HepG2 (cell line): ENCODE measurements around the gene ITM2B. TPM values are rescaled to one million over a fixed set of nuclear protein-coding genes. Genes with fewer than 3 reads are reported as not detected.

Source experiments
- ATAC-seq: fragments of 200-7000 bp; cut with Tn5 transposase; 3 replicates; pipeline ENCODE4 v1.9.1; 2020; ENCODE audit warnings: mild to moderate bottlenecking, moderate library complexity
- BruUV-seq: library from RNA; stranded (reverse); fragments of 400-500 nt; replicated peaks from 2 replicates; lab custom pipeline; 2021; lab: Mats Ljungman, UMichigan
- CTCF ChIA-PET: fragments of 300-600 bp; formaldehyde crosslinking; extraction: SDS; loops from one replicate; lab custom pipeline; 2021; ENCODE audit warnings: low total read pairs, inconsistent platforms, low intra/inter-chr PET ratio; lab: Yijun Ruan, JAX
- POLR2A ChIA-PET: fragments of 350-600 bp; sonication (Branson Sonifier 250); formaldehyde crosslinking; loops from one replicate; lab custom pipeline; 2020; ENCODE audit warnings: antibody characterized with exemption, inconsistent platforms; lab: Yijun Ruan, JAX
- DNase-seq: peaks from one replicate; pipeline ENCODE4 v3.0.0-alpha.2; 2015; ENCODE audit warnings: low spot score
- FAIRE-seq: peaks from 3 replicates; lab custom pipeline; 2011; peaks lifted over from hg19 to GRCh38; lab: Jason Lieb, UNC
- H2AFZ ChIP-seq: one replicate; pipeline ENCODE4 v1.6.1; 2011; ENCODE audit warnings: low read length, inconsistent platforms
- H3K27ac ChIP-seq: fragments of 300-600 bp; 3 replicates; pipeline ENCODE4 v1.8.0; 2011; ENCODE audit warnings: mixed run types, mild to moderate bottlenecking, mixed read lengths, low read length, inconsistent platforms; ENCODE audit not compliant: insufficient read depth; ENCODE audit errors: extremely low read length
- H3K27me3 ChIP-seq, 2 experiments: fragments of 200-600 bp in 1 of 2; 2 replicates in 1 of 2; 3 replicates in 1 of 2; pipeline versions ENCODE4 v1.6.0 to v1.8.0; 2011; ENCODE audit warnings: low read length in 2 of 2, mild to moderate bottlenecking in 2 of 2, moderate library complexity in 2 of 2, inconsistent platforms in 1 of 2; ENCODE audit not compliant: insufficient read depth in 2 of 2, control insufficient read depth in 1 of 2
- H3K36me3 ChIP-seq, 2 experiments: fragments of 200-600 bp in 1 of 2; replicated peaks in 1 of 2; 2 replicates in 1 of 2; 3 replicates in 1 of 2; pipeline versions ENCODE4 v1.5.1 to v1.8.0; 2011; ENCODE audit warnings: low read length in 2 of 2, inconsistent platforms in 1 of 2; ENCODE audit not compliant: insufficient read depth in 2 of 2, control insufficient read depth in 1 of 2
- H3K4me1 ChIP-seq: 2 replicates; pipeline ENCODE4 v1.5.1; 2012; ENCODE audit warnings: low read length, inconsistent platforms; ENCODE audit not compliant: insufficient read depth
- H3K4me2 ChIP-seq: 2 replicates; pipeline ENCODE4 v1.6.0; 2011; ENCODE audit warnings: low read depth, low read length, inconsistent platforms
- H3K4me3 ChIP-seq, 3 experiments: fragments of 200-600 bp in 1 of 3; sonication (generic), shearing (Covaris generic) in 1 of 3; replicated peaks in 1 of 3; 2 replicates each; pipeline ENCODE4 v1.5.1; 2011 to 2016; ENCODE audit warnings: low read length in 3 of 3, inconsistent platforms in 2 of 3, low read depth in 2 of 3, mild to moderate bottlenecking in 2 of 3, control low read depth in 1 of 3, mixed read lengths in 1 of 3; ENCODE audit not compliant: insufficient read depth in 1 of 3
- H3K79me2 ChIP-seq: one replicate; pipeline ENCODE4 v1.6.1; 2011; ENCODE audit warnings: low read length, inconsistent platforms; ENCODE audit not compliant: insufficient read depth
- H3K9ac ChIP-seq: 2 replicates; pipeline ENCODE4 v1.6.0; 2011; ENCODE audit warnings: mild to moderate bottlenecking, low read depth, low read length, inconsistent platforms; ENCODE audit not compliant: insufficient read depth
- H3K9me3 ChIP-seq: 2 replicates; pipeline ENCODE4 v1.5.1; 2012; ENCODE audit warnings: mild to moderate bottlenecking, low read length
- H4K20me1 ChIP-seq: 2 replicates; pipeline ENCODE4 v1.6.0; 2011; ENCODE audit warnings: inconsistent platforms, mild to moderate bottlenecking, low read length, moderate library complexity; ENCODE audit not compliant: insufficient read depth
- FOXM1 ChIP-seq: sonication (generic); formaldehyde crosslinking; IDR thresholded peaks from 2 replicates; pipeline ENCODE4 v1.5.0; 2020; ENCODE audit warnings: missing genetic modification reagents
- GRHL1 ChIP-seq: sonication (generic); formaldehyde crosslinking; conservative IDR thresholded peaks from 2 replicates; pipeline ENCODE4 v1.8.0; 2022; ENCODE audit warnings: missing genetic modification reagents
- HDAC6 ChIP-seq: fragments of 200-600 bp; sonication (generic); IDR thresholded peaks from 2 replicates; pipeline ENCODE4 v1.7.0; 2017; ENCODE audit warnings: mild to moderate bottlenecking, antibody characterized with exemption, low read length, low read depth
- HMGXB3 ChIP-seq: sonication (generic); formaldehyde crosslinking; IDR thresholded peaks from 2 replicates; pipeline ENCODE4 v1.4.0; 2020; ENCODE audit warnings: missing genetic modification reagents, borderline replicate concordance
- KAT2B ChIP-seq: fragments of 150-350 bp; IDR thresholded peaks from 2 replicates; pipeline ENCODE4 v1.6.1; 2014; ENCODE audit warnings: low read depth, low read length, borderline replicate concordance
- KDM2A ChIP-seq: sonication (generic); formaldehyde crosslinking; IDR thresholded peaks from 2 replicates; pipeline ENCODE4 v1.4.0; 2020; ENCODE audit warnings: low read depth, missing genetic modification reagents, borderline replicate concordance
- KLF13 ChIP-seq: sonication (generic); formaldehyde crosslinking; IDR thresholded peaks from 2 replicates; pipeline ENCODE4 v1.4.0; 2020; ENCODE audit warnings: mild to moderate bottlenecking, missing genetic modification reagents
- MEIS1 ChIP-seq: sonication (generic); formaldehyde crosslinking; IDR thresholded peaks from 2 replicates; pipeline ENCODE4 v1.9.0; 2021; ENCODE audit warnings: mild to moderate bottlenecking, missing genetic modification reagents, moderate library complexity, borderline replicate concordance
- MIXL1 ChIP-seq: IDR thresholded peaks from 2 replicates; pipeline ENCODE4 v1.6.1; 2016
- MLX ChIP-seq: IDR thresholded peaks from 2 replicates; pipeline ENCODE4 v1.6.1; 2016
- NR2C2 ChIP-seq: sonication (generic); formaldehyde crosslinking; IDR thresholded peaks from 2 replicates; pipeline ENCODE4 v1.4.0; 2020; ENCODE audit warnings: missing genetic modification reagents, mild to moderate bottlenecking, moderate library complexity, borderline replicate concordance
- SOX5 ChIP-seq: IDR thresholded peaks from 2 replicates; pipeline ENCODE4 v1.6.1; 2016; ENCODE audit warnings: borderline replicate concordance
- SSRP1 ChIP-seq: IDR thresholded peaks from 2 replicates; pipeline ENCODE4 v1.6.1; 2016; ENCODE audit warnings: control low read depth
- TP53 ChIP-seq: sonication (generic); formaldehyde crosslinking; conservative IDR thresholded peaks from 2 replicates; pipeline ENCODE4 v1.4.0; 2020; ENCODE audit warnings: missing genetic modification reagents
- ZFP36L2 ChIP-seq: sonication (generic); formaldehyde crosslinking; IDR thresholded peaks from 2 replicates; pipeline ENCODE4 v1.4.0; 2020; ENCODE audit warnings: missing genetic modification reagents
- ZNF256 ChIP-seq: sonication (generic); formaldehyde crosslinking; conservative IDR thresholded peaks from 2 replicates; pipeline ENCODE4 v1.4.0; 2020; ENCODE audit warnings: missing genetic modification reagents
- ZNF567 ChIP-seq: sonication (generic); formaldehyde crosslinking; IDR thresholded peaks from 2 replicates; pipeline ENCODE4 v1.8.1; 2023; ENCODE audit warnings: mild to moderate bottlenecking, missing genetic modification reagents, borderline replicate concordance
- ZNF619 ChIP-seq: sonication (generic); formaldehyde crosslinking; IDR thresholded peaks from 2 replicates; pipeline ENCODE4 v1.4.0; 2020; ENCODE audit warnings: mild to moderate bottlenecking, missing genetic modification reagents
- ZNF724P ChIP-seq: sonication (generic); formaldehyde crosslinking; IDR thresholded peaks from 2 replicates; pipeline ENCODE4 v1.8.0; 2022; ENCODE audit warnings: missing genetic modification reagents, borderline replicate concordance
- WGBS: methylation state at CpG from one replicate; pipeline ENCODE4 v1.1.6; 2017; ENCODE audit warnings: low lambda C conversion rate; 5-methylcytosine and 5-hydroxymethylcytosine counted together
- in situ Hi-C: cut with HindIII; loops from 2 replicates; pipeline ENCODE4 v1.10.0; 2017; ENCODE audit warnings: low pct_unique_long_range_greater_than_20kb; ENCODE audit not compliant: extremely low pct_ligation_motif_present
- intact Hi-C: fragments of 100-400 bp; cut with micrococcal nuclease; formaldehyde crosslinking; loops from one replicate; pipeline ENCODE4 v1.10.0; 2022; ENCODE audit not compliant: unreplicated experiment
- polyA plus RNA-seq, 8 experiments: library from polyadenylated mRNA; depleted of rRNA in 3 of 8; stranded (reverse) in 7 of 8; unstranded in 1 of 8; fragments of >200 nt; fragmentation: Illumina TruSeq in 4 of 8; extraction: Trizol in 4 of 8; gene quantifications; 2 replicates each; pipeline versions ENCODE4 v1.2.1 to v1.2.3, GENCODE V29; 2011 to 2016; ENCODE audit warnings: low read depth in 4 of 8, missing spikeins in 1 of 8, mixed read lengths in 1 of 8; ENCODE audit not compliant: insufficient read depth in 1 of 8
- total RNA-seq, 5 experiments: library from RNA; depleted of rRNA; stranded (reverse); fragments of >200 nt; fragmentation: Illumina TruSeq; extraction: Trizol; gene quantifications; 2 replicates each; pipeline ENCODE4 v1.2.3, GENCODE V29; 2016; ENCODE audit warnings: low read depth in 1 of 5

Gene ITM2B
- total and polyA plus RNA-seq, 2 of the 13 experiments (the other 11 are each of a cell fraction or from before 2014, with no cell fraction given) = 158 to 373 TPM

- Histone ChIP-seq H3K4me2 (no peak overlapping the region), H4K20me1 (no peaks in the 10 kb centered on the region), H3K36me3 (no peaks in the 10 kb centered on the region), H3K4me1 (peaks cover 14% of the 10 kb centered on the region), H3K9me3 (no peaks in the 10 kb centered on the region), H3K4me3 (no peak overlapping the region), H3K9ac (no peak overlapping the region), H3K27me3 (no peaks in the 10 kb centered on the region), H2AFZ (no peak overlapping the region), H3K79me2 (no peaks in the 10 kb centered on the region), H3K27ac (no peak overlapping the region)
- 96% methylated on average over 1 of the region's 1 CpG for WGBS
- ChIA-PET CTCF (no interaction called here), POLR2A (no interaction called here)
- ATAC-seq (no peak), FAIRE-seq (no peak), DNase-seq (no peak)
- in situ Hi-C loops = no loop called here
- intact Hi-C loops = no loop called here
- no TSS peak for BruUV-seq
- no peak for TF ChIP-seq HDAC6
- no peak for TF ChIP-seq FOXM1 (CRISPR knock-in tag)
- TF ChIP-seq SOX5 = no peak
- no peak for TF ChIP-seq ZFP36L2 (CRISPR knock-in tag)
- no peak for TF ChIP-seq MIXL1 (CRISPR knock-in tag)
- TF ChIP-seq NR2C2 (CRISPR knock-in tag) = no peak
- TF ChIP-seq ZNF619 (CRISPR knock-in tag) = no peak
- TF ChIP-seq KAT2B = no peak
- TF ChIP-seq MEIS1 (CRISPR knock-in tag) = no peak
- no peak for TF ChIP-seq KLF13 (CRISPR knock-in tag)
- no peak for TF ChIP-seq HMGXB3 (CRISPR knock-in tag)
- no peak for TF ChIP-seq TP53
- no peak for TF ChIP-seq SSRP1 (CRISPR knock-in tag)
- no peak for TF ChIP-seq GRHL1 (CRISPR knock-in tag)
- no peak for TF ChIP-seq ZNF724P (CRISPR knock-in tag)
- no peak for TF ChIP-seq ZNF256 (CRISPR knock-in tag)
- TF ChIP-seq ZNF567 = no peak
- TF ChIP-seq MLX (CRISPR knock-in tag) = no peak
- no peak for TF ChIP-seq KDM2A
Observed at GRCh38 chr13:48186722-48187121, 46.3 kb upstream of the ITM2B start.
